ENCODE data around the gene DIAPH1.
A peak's percentile ranks its signal among the peaks of the same experiment; 100 is the strongest.

DIAPH1 gene

DNA sequence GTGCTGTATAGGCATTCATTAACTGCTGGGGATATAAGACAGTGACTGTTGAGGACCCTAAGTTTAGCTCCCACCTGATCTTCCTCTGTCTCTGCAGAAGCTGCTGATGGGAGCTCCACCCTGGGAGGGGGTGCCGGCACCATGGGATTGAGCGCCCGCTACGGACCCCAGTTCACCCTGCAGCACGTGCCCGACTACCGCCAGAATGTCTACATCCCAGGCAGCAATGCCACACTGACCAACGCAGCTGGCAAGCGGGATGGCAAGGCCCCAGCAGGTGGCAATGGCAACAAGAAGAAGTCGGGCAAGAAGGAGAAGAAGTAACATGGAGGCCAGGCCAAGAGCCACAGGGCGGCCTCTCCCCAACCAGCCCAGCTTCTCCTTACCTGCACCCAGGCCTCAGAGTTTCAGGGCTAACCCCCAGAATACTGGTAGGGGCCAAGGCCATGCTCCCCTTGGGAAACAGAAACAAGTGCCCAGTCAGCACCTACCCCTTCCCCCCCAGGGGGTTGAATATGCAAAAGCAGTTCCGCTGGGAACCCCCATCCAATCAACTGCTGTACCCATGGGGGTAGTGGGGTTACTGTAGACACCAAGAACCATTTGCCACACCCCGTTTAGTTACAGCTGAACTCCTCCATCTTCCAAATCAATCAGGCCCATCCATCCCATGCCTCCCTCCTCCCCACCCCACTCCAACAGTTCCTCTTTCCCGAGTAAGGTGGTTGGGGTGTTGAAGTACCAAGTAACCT lies 107.8 kb downstream of the DIAPH1 start:
- no peak for DNase-seq (ENCODE audit: low read depth, low spot score)
- H3K27ac ChIP-seq: no peak overlapping the region

DNA sequence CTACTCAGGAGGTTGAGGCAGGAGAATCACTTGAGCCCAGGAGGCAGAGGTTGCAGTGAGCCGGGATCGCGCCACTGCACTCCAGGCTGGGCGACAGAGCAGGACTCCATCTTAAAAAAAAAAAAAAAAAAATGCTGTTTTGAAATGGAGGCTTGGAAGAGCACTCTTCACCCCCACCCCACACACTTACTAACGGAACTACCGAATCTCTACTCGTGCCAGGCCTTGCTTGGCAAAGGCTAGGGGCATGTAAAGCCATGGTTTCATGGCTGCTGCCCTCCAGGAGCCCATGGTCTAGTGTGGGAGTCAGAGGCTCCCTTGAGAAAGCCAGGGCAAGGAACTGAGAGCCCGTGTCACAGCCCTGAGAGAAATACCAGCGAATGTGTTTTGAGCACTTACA lies 108.6 kb downstream of the DIAPH1 start:
- peak overlapping the region; percentile 94 for H3K27ac ChIP-seq
- no peak for DNase-seq (ENCODE audit: low read depth, low spot score)

DNA sequence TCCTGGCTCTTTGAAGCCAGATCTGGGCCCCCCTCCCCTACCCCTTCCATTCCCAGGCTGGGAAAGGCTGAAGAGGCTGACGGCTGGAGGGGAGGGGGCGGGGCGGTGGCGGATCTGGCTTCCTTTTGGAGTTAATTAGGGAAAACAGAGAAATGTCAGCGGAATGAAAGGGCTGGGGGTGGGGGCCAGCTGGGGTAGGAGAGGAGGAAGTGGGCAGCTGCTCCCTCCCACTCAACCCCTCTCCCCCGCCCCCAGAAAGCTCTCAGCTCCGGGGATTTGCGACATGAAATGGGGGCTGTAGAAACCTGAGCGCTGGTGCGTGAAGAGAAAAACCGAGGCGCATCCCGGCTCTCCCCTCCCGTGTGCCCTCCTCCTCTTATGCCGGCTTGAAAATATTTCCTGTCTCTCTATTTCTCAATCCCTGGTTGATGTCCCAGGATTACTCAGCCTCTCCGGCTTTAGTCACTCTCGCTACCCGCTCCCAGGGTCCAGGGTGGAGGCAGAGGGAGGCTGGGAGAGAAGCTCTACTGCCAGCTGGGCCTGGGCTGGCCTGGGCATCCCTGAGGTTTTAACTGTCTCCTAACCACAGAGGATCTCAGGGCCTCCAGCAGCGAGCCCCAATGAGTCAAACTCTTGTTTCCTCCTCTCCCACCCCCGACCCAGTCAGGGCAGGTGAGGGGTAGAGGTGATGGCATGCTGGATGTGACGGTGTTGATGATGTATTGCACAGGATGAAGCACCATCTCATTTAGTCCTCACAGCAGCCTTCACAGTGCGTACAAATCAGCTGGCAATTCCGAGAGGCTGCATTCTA lies 109.8 kb downstream of the DIAPH1 start:
- H3K27ac ChIP-seq: peak overlapping the region; percentile 94
- no peak for DNase-seq (ENCODE audit: low read depth, low spot score)

DNA sequence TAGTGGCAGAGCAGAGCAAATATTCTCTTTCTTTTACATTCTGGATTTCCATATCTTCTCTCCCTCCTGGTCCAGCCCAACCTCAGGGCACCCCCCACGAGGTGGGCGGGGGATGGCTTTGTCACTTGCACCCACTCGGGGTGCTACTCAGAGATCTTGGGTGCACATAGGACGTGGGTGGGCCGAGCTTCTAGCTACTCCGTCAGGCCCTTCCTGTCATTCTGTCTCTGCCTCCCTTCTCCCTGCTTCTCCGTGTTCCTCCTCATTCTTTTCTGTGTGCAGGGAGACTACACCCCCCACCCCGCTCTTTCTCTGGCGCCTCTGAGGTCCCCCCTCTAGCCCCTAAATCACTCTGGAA lies 110.4 kb downstream of the DIAPH1 start:
- peak overlapping the region; percentile 94 for H3K27ac ChIP-seq
- no peak for DNase-seq (ENCODE audit: low read depth, low spot score)

DNA sequence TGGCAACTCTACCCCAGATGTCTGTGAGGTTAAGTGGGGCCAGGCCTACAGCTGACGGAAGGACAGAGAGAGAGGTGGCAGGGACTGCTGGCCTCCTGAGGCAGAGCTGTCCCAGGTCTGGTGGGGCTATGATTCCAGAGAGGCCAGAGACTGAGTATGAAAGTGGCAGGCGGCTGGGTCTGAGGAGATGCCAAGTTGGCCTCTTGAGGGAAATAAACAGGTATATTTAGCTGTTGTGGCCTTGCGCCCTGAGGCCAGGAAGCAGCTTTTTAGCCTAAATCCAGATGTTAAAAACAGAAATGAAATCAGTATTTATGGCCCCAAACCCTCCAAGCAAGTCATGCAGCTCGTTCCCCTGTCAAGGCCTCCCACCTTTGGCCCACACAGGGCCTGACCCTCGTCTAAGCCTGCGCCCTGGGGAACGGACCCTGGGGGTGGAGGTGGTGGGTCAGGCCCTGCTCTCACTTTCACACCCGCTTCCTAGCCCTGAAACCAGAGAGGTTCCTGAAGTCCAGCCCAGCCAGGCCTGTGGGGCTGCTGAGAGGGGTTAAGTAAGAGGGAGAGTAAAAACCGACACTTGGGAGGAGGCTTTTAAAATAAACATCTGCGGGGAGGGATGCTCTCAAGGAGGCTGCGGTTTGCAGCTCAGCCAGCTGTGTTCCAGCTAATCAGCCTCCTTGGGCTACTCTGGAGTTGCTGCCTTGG lies 111.3 kb downstream of the DIAPH1 start:
- no peak for DNase-seq (ENCODE audit: low read depth, low spot score)
- H3K27ac ChIP-seq: peak overlapping the region; percentile 94

DNA sequence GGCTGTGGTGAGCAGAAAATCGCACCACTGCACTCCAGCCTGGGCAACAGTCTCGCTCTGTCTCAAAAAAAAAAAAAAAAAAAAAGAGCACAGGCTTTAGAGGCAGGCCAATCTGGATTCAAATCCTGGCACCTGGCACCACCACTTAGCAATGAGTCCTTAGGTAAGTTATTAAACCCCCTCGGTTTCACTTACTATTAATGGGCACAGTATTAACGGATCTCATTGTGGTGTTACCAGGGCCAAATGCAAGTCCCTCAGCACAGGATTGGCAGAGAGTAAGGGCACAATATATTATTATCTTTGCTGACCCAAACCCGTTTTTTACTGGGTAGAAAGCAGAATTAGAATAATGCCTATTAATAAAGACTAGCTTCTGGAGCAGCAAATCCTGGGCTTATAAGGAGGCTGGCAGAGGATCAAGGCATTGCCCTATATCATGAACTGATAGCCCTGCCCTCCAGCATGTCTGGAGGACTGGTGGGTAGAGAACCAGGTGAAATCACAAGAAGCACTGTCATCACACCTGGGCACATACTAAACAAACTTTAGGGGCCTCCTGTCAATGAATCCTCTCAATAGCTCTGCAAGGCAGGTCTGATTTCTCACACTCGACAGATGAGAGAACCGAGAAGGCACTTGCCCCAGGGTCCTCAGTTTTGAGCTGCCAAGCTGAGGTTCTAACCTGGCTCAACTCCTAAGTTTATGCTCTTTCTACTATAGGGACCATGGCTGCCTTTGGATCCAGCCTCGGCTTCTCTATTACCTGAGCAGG lies 112.2 kb downstream of the DIAPH1 start:
- DNase-seq (ENCODE audit: low read depth, low spot score): no peak
- peak overlapping the region; percentile 94 for H3K27ac ChIP-seq

DNA sequence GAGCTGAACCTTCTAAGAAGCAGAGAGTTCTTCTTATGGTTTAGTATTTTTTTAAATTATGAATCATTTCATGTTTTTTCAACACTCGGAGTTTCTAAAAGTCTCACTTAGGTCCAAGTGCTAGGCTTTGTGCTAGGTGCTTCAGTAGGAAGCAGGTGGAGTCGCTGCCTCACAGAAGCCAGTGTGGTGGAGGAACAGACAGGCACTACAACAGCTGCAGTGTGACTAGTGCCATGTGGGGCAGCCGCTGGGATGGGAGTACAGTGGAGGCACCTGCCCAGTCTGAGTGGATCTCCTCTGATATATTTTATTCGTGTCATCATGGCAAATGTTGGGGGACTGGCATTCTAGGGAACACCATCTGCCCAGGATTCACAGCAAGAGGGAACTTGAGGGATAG lies 114.6 kb downstream of the DIAPH1 start:
- H3K27ac ChIP-seq: no peak overlapping the region
- no peak for DNase-seq (ENCODE audit: low read depth, low spot score)

DNA sequence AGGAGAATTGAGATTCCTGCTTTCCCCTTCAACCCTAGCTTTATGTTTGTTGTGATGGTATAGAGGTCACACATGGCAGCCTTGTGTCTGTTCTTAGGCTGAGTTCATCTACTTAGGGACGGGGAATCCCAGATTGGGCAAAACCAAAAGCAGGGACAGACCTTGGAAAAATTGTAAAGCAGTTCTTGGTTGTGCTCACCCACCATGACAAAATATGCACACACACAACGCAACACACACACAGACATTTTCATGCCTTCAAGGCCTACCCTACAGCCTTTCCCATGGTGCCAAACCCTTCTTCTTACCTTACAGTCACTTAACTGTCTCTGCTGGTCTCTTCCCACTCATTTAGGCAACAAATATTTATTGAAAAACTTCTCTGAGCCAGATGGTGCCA lies 115.1 kb downstream of the DIAPH1 start:
- H3K27ac ChIP-seq: no peak overlapping the region
- DNase-seq (ENCODE audit: low read depth, low spot score): no peak

DNA sequence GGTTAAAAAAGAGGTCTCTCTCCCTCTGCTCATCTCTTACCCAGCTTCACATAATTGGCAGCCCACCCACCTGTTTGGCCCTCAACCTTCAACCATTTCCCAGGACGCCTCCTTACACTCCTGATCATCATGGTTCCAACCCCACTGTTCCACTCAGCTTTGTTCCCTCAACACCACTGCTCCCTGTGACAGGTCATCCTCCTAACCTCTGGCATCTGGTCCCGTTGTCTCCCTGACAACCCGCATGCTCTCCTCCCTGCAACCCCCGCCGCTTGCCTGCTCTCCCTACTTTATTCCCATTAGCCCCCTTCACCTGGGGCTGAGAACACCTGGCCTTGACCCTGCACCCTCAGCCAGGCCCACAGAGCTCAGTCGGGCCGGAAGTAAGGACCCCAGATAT lies 117.0 kb downstream of the DIAPH1 start:
- no peak overlapping the region for H3K27ac ChIP-seq
- no peak for DNase-seq (ENCODE audit: low read depth, low spot score)

DNA sequence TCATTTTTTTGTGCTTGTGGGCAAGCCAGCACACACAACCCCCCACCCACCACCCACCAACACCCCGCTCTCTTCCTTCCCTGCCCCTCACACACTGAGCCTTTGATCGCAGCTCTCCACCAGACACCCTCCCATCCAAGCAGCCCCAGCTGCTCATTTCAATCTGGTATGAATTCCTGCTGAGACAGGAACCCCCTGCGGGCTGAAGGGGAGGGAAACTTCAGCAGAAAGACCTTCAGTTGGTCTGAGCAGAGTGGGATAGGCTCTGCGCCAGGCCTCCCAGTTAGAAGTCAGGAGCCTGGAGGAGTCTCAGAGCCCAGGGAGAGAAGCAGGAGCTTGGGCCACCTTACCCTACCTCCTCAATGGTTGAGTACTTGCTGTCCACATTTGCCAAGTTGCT lies 122.8 kb downstream of the DIAPH1 start:
- DNase-seq (ENCODE audit: low read depth, low spot score): no peak
- H3K27ac ChIP-seq: no peak overlapping the region

DNA sequence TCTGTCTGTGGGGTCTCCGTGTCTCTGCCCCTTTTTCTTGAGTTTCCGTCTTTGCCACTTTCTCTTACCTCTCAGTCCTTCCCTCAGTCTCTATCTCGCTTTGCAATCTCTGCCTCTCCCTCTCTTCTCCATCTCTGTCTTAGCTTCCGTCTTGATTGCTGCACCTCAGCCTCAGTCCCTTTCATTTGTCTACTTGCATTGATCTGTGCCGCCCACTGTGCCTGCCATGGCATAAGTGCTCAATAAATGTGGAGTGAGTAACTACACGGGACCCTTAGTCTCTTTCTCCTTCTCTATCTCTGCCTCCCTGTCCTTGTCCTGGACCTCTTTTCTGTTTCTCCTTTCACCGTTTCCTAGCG lies 123.4 kb downstream of the DIAPH1 start:
- no peak overlapping the region for H3K27ac ChIP-seq
- DNase-seq (ENCODE audit: low read depth, low spot score): no peak

DNA sequence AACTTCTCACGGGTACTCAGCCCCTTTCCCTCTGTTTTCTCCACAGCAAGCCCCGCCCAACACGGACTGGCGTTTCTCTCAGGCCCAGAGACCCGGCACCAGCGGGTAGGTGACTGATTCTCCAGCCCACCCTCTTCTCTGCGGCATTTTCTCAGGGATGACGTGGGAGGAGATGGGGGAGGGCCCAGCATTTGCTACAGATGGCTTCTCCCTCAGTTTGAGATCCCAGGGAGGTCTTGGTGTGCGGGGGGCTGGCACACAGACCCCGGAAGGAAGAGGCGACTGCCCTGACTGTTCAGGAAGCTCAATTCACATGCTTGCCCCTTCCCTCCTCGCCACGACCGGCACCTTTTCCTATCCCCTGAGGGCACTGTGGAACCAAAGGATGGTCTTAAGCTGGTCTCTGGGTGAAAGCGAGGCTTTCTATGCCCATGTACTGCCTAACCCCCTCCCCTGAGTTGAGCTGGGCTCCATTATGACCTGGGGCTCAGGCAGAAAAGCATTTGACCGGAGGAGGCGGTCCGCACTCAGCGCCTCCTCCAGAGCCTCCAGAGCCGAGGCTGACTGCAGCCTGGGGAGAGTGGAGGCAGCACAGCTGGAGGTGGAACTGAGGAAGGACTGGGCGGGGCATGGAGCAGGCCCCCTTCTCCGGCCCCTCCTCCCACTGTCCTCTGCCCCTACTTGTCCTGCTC lies 123.9 kb downstream of the DIAPH1 start:
- DNase-seq (ENCODE audit: low read depth, low spot score): no peak
- no peak overlapping the region for H3K27ac ChIP-seq

DNA sequence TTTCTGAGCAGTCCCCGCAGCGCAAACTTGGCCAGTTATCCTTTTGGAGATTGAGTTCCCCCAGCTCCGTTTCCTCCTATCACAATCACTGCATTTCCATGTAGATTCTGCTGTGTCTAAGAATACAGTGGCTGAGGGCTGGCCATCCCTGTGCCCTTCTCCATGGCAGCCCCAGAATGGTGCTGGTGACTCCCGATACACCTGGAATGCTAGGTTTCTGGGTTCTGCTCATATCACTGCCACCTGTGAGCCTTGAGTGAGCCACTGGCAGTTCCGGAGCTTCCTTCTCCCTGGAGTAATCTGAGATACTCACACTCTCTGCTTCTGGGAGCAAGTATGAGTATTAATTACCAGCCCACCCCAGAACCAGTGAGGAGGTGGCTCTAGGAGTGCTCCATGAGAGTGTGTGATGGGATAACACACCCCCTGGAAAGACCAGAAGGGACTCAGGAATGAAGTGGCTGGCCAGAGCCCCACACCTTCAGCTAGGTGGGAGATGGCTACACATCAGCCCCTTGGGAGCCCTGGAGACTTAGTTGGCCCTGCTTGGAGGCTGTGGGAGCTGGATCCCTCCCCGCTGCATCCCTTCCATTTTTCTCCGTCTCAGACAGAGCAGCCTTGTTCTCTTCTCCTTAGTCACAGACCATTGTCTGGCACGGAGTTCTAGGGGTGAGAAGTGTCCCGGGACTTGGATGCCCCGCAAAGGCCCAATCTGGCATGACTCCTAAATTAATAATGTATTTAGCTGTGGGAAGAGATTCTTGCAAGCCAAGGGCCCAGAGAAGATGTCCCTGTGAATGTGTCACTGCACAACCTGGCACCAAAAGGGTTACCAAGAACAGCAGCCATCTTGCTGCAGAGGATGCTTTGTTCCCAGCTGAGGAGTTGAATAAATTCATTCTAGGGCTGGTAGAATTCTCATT lies 125.0 kb downstream of the DIAPH1 start:
- no peak overlapping the region for H3K27ac ChIP-seq
- no peak for DNase-seq (ENCODE audit: low read depth, low spot score)

DNA sequence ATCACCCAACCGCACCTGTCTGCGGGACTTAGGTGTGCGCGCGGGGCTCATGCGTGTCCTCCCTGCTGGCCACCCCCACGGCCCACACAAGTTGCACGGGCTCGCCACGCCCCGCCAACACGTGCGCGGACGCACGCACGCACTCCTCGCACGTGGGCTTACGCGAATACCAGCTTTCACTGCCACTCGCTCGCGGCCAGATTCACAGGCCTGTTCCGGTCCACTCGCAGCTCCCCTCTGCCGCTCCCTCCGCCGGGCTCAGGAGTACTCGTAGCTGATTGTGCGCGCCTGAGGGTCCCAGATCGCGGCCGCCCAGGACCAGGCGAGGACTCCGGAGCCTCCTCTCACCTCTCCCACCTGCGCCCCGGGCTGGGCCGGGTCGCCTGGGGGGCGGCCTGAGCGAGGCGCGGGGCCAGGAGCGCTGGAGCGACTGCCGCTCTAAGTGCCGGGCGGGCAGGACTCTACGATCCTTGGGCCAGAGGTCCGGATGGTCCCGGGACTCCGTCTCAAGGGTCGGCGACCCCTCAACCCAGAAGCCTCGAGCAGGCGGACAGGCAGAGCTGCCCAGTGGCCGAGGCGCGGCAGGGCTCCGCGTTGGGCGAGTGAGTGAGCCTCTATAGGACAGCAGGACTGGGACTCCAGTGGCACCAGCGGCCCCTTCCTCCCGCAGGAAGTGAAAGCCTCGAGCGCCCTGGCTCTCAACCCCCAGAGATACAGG lies 126.5 kb downstream of the DIAPH1 start:
- no peak overlapping the region for H3K27ac ChIP-seq
- DNase-seq (ENCODE audit: low read depth, low spot score): no peak

DNA sequence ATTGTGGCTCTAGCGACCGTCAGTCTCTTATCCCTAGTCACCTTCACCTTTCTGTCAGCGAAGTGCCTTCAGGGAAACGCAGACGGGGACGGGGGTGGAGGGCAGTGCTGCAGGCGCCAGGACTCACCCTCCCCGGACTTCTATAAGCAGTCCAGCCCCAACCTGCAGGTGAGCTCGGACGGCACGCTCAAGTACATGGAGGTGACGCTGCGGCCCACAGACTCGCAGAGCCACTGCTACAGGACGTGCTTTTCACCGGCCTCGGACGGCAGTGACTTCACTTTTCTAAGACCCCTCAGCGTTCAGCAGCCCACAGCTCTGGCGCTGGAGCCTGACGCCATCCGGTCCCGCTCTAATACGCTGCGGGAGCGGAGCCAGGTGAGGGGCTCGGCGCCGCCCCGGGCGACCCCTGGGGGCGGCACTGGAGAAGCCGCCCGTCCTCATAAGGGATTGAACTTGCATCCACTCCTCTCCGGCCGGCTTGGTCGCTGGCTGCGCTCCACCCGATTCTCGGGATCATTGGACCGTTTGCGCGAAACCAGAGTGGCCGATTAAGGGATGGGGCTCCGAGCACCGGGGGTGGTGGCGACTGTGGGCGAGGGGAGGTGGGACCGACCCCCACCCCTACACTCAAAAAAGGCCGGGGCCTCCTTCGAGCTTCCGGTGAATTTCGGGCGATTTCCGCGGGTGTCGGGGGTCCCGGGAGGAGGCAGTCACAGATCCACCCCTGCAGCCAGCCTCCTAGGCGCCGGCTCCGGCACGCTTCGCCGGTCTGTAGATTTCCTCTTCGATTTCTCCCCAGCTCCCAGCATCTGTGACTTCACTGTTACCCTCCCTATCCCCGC lies 127.3 kb downstream of the DIAPH1 start:
- DNase-seq (ENCODE audit: low read depth, low spot score): no peak
- H3K27ac ChIP-seq: no peak overlapping the region

DNA sequence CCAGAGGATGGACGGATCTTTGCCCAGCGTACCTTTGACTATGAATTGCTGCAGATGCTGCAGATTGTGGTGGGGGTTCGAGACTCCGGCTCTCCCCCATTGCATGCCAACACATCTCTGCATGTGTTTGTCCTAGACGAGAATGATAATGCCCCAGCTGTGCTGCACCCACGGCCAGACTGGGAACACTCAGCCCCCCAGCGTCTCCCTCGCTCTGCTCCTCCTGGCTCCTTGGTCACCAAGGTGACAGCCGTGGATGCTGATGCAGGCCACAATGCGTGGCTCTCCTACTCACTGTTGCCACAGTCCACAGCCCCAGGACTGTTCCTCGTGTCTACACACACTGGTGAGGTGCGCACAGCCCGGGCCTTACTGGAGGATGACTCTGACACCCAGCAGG lies 128.0 kb downstream of the DIAPH1 start:
- no peak overlapping the region for H3K27ac ChIP-seq
- no peak for DNase-seq (ENCODE audit: low read depth, low spot score)

DNA sequence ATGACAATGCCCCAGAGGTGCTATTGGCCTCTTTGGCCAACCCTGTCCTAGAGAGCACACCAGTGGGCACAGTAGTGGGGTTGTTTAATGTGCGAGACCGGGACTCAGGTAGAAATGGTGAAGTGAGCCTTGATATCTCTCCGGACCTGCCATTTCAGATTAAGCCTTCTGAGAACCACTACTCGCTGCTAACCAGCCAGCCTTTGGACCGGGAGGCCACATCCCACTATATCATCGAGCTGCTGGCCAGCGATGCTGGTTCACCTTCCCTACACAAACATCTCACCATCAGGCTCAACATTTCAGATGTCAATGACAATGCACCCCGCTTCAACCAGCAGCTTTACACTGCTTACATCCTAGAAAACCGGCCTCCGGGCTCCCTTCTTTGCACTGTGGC lies 128.5 kb downstream of the DIAPH1 start:
- H3K27ac ChIP-seq: no peak overlapping the region
- DNase-seq (ENCODE audit: low read depth, low spot score): no peak
